Measurements from ENCODE around the gene LRRK1.

The LRRK1 gene

GRCh38 chr15:100914876-100915275 lies 4.3 kb upstream of the LRRK1 start:
- DNase-seq (ENCODE audit: low spot score), result peak; percentile 48

- DNase-seq (ENCODE audit: low spot score), result peak; percentile 95
Measured at GRCh38 chr15:100918034-100918689, 995 bp upstream of the LRRK1 start.

GRCh38 chr15:100919481-100920405 lies 586 bp downstream of the LRRK1 start:
- DNase-seq (ENCODE audit: low spot score), result peak; percentile 45

GRCh38 chr15:100920516-100921135 lies 1.5 kb downstream of the LRRK1 start:
- DNase-seq (ENCODE audit: low spot score), result no peak

- no peak for DNase-seq (ENCODE audit: low spot score)
Measured at GRCh38 chr15:100922192-100923040, 3.3 kb downstream of the LRRK1 start.

GRCh38 chr15:100923076-100923475 lies 3.9 kb downstream of the LRRK1 start:
- no peak for DNase-seq (ENCODE audit: low spot score)

GRCh38 chr15:100923902-100924301 lies 4.7 kb downstream of the LRRK1 start:
- DNase-seq (ENCODE audit: low spot score), result no peak

- no peak for DNase-seq (ENCODE audit: low spot score)
Measured at GRCh38 chr15:100924436-100924835, 5.3 kb downstream of the LRRK1 start.

- no peak for DNase-seq (ENCODE audit: low spot score)
Measured at GRCh38 chr15:100925480-100925879, 6.3 kb downstream of the LRRK1 start.

- peak; percentile 55 for DNase-seq (ENCODE audit: low spot score)
Measured at GRCh38 chr15:100926258-100926657, 7.1 kb downstream of the LRRK1 start.

GRCh38 chr15:100926971-100927756 lies 8.0 kb downstream of the LRRK1 start:
- no peak for DNase-seq (ENCODE audit: low spot score)

GRCh38 chr15:100928632-100929280 lies 9.6 kb downstream of the LRRK1 start:
- no peak for DNase-seq (ENCODE audit: low spot score)

GRCh38 chr15:100929641-100930042 lies 10.5 kb downstream of the LRRK1 start:
- peak; percentile 37 for DNase-seq (ENCODE audit: low spot score)

GRCh38 chr15:100930306-100930848 lies 11.2 kb downstream of the LRRK1 start:
- DNase-seq (ENCODE audit: low spot score), result no peak

GRCh38 chr15:100931143-100931890 lies 12.2 kb downstream of the LRRK1 start:
- no peak for DNase-seq (ENCODE audit: low spot score)

GRCh38 chr15:100932676-100933348 lies 13.7 kb downstream of the LRRK1 start:
- no peak for DNase-seq (ENCODE audit: low spot score)

- DNase-seq (ENCODE audit: low spot score), result no peak
Measured at GRCh38 chr15:100934166-100934565, 15.0 kb downstream of the LRRK1 start.

- no peak for DNase-seq (ENCODE audit: low spot score)
Measured at GRCh38 chr15:100934726-100935125, 15.6 kb downstream of the LRRK1 start.

- no peak for DNase-seq (ENCODE audit: low spot score)
Measured at GRCh38 chr15:100937171-100937570, 18.0 kb downstream of the LRRK1 start.
